ENCODE measurements around the gene CCNF.

Gene CCNF

GRCh38 chr16:2470234-2470601, 41.0 kb downstream of the CCNF start:
- Histone ChIP-seq H2AFZ (no peak overlapping the region), H3K27me3 (ENCODE audit: control insufficient read depth, insufficient read depth, low read length) (no peaks in the 10 kb centered on the region), H3K4me3 (ENCODE audit: low read depth, low read length) (no peak overlapping the region), H3K9ac (no peak overlapping the region), H3K9me3 (ENCODE audit: control insufficient read depth, low read length) (no peaks in the 10 kb centered on the region), H3K4me2 (ENCODE audit: low read length) (no peak overlapping the region), H3K27ac (no peak overlapping the region), H3K79me2 (no peaks in the 10 kb centered on the region), H3K36me3 (ENCODE audit: control insufficient read depth, insufficient read depth, low read length) (no peaks in the 10 kb centered on the region), H3K4me1 (peaks cover 12% of the 10 kb centered on the region)
- TF ChIP-seq CTCF (IDR thresholded peaks at IDR 0.05), result no peak

- peaks cover 12% of the 10 kb centered on the region for H3K4me1 ChIP-seq
- no peaks in the 10 kb centered on the region for H3K27me3 ChIP-seq (ENCODE audit: control insufficient read depth, insufficient read depth, low read length)
- H2AFZ ChIP-seq, result no peak overlapping the region
- H3K36me3 ChIP-seq (ENCODE audit: control insufficient read depth, insufficient read depth, low read length), result no peaks in the 10 kb centered on the region
- no peak overlapping the region for H3K27ac ChIP-seq
- H3K4me2 ChIP-seq (ENCODE audit: low read length), result no peak overlapping the region
- no peaks in the 10 kb centered on the region for H3K9me3 ChIP-seq (ENCODE audit: control insufficient read depth, low read length)
- H3K79me2 ChIP-seq, result no peaks in the 10 kb centered on the region
- no peak overlapping the region for H3K4me3 ChIP-seq (ENCODE audit: low read depth, low read length)
- H3K9ac ChIP-seq, result no peak overlapping the region
- TF ChIP-seq CTCF (IDR thresholded peaks at IDR 0.05), result no peak
Measured at GRCh38 chr16:2470603-2471015, 41.4 kb downstream of the CCNF start.

- peaks cover 12% of the 10 kb centered on the region for H3K4me1 ChIP-seq
- H3K27me3 ChIP-seq (ENCODE audit: control insufficient read depth, insufficient read depth, low read length), result no peaks in the 10 kb centered on the region
- H3K4me2 ChIP-seq (ENCODE audit: low read length), result no peak within 1 kb of the TSS
- no peak for TF ChIP-seq CTCF (IDR thresholded peaks at IDR 0.05)
- peak within 1 kb of the TSS; percentile 5 for H2AFZ ChIP-seq
- no peak within 1 kb of the TSS for H3K9ac ChIP-seq
- H3K27ac ChIP-seq, result no peak within 1 kb of the TSS
- no peaks in the 10 kb centered on the region for H3K9me3 ChIP-seq (ENCODE audit: control insufficient read depth, low read length)
- no peaks in the 10 kb centered on the region for H3K79me2 ChIP-seq
- no peaks in the 10 kb centered on the region for H3K36me3 ChIP-seq (ENCODE audit: control insufficient read depth, insufficient read depth, low read length)
- H3K4me3 ChIP-seq (ENCODE audit: low read depth, low read length), result no peak within 1 kb of the TSS
Measured at GRCh38 chr16:2471016-2471652, 41.9 kb downstream of the CCNF start, which contains the start of gene NTN3. Gene NTN3, plus strand, starts transcription at chr16:2471297. Its CDS starts 405 bp downstream, at chr16:2471702.

GRCh38 chr16:2471653-2472487, 42.6 kb downstream of the CCNF start:
- H3K79me2 ChIP-seq, result no peaks in the 10 kb centered on the region
- H2AFZ ChIP-seq, result peak overlapping the region; percentile 5
- H3K4me3 ChIP-seq (ENCODE audit: low read depth, low read length), result no peak overlapping the region
- H3K9ac ChIP-seq, result no peak overlapping the region
- peaks cover 15% of the 10 kb centered on the region for H3K4me1 ChIP-seq
- H3K27ac ChIP-seq, result no peak overlapping the region
- no peaks in the 10 kb centered on the region for H3K36me3 ChIP-seq (ENCODE audit: control insufficient read depth, insufficient read depth, low read length)
- H3K27me3 ChIP-seq (ENCODE audit: control insufficient read depth, insufficient read depth, low read length), result no peaks in the 10 kb centered on the region
- no peak overlapping the region for H3K4me2 ChIP-seq (ENCODE audit: low read length)
- no peak for TF ChIP-seq CTCF (IDR thresholded peaks at IDR 0.05)
- no peaks in the 10 kb centered on the region for H3K9me3 ChIP-seq (ENCODE audit: control insufficient read depth, low read length)
